B cell (primary cell): ENCODE results near the gene HEBP1. TPM values are rescaled to one million over a fixed set of nuclear protein-coding genes. Genes with fewer than 3 reads are reported as not detected.

Source experiments
- ATAC-seq: fragments of 200-7000 bp; cut with Tn5 transposase; one replicate; pipeline ENCODE4 v1.10.0; 2021; ENCODE audit warnings: low read depth, mild to moderate bottlenecking, moderate number of reproducible peaks, moderate library complexity
- CTCF ChIA-PET: fragments of 350-600 bp; sonication (Branson Sonifier 250); formaldehyde crosslinking; loops from one replicate; lab custom pipeline; 2021; ENCODE audit warnings: antibody characterized with exemption, inconsistent platforms; lab: Charles Lee
- POLR2A ChIA-PET: fragments of 350-600 bp; sonication (Branson Sonifier 250); formaldehyde crosslinking; loops from one replicate; lab custom pipeline; 2021; ENCODE audit warnings: antibody characterized with exemption; lab: Charles Lee
- DNase-seq: peaks from one replicate; pipeline ENCODE4 v3.0.0; 2013
- H2AFZ ChIP-seq: 2 replicates; pipeline ENCODE4 v1.6.1; 2012; ENCODE audit warnings: mild to moderate bottlenecking, low read depth, low read length; ENCODE audit not compliant: insufficient read depth, poor library complexity, severe bottlenecking
- H3K27ac ChIP-seq, 2 donors: 1 replicate in 1 of 2; 2 replicates in 1 of 2; pipeline ENCODE4 v1.5.1; 2012 to 2013; ENCODE audit warnings: low read length in 2 of 2, mild to moderate bottlenecking in 2 of 2, moderate library complexity in 1 of 2
- H3K27me3 ChIP-seq, 4 experiments: fragments of 200-600 bp in 1 of 4; sonication (generic) in 1 of 4; replicated peaks in 1 of 4; 1 replicate in 2 of 4; 2 replicates in 2 of 4; pipeline versions ENCODE4 v1.6.1 to v1.7.0; 2013 to 2016; ENCODE audit warnings: low read length in 3 of 4, mild to moderate bottlenecking in 2 of 4, mixed read lengths in 1 of 4, moderate library complexity in 1 of 4; ENCODE audit not compliant: insufficient read depth in 4 of 4, control insufficient read depth in 3 of 4; ENCODE audit errors: control extremely low read depth in 1 of 4
- H3K36me3 ChIP-seq, 2 experiments: replicated peaks in 1 of 2; 1 replicate in 1 of 2; 2 replicates in 1 of 2; pipeline versions ENCODE4 v1.6.1 to v1.7.1; 2013; ENCODE audit warnings: low read length in 1 of 2; ENCODE audit not compliant: insufficient read depth in 2 of 2, control insufficient read depth in 1 of 2; ENCODE audit errors: control extremely low read depth in 1 of 2, extremely low read depth in 1 of 2
- H3K4me1 ChIP-seq, 2 donors: fragments of 200-600 bp in 1 of 2; sonication (generic) in 1 of 2; 1 replicate in 1 of 2; 2 replicates in 1 of 2; pipeline versions ENCODE4 v1.5.1 to v1.6.1; 2013 to 2017; ENCODE audit warnings: low read length in 2 of 2; ENCODE audit not compliant: control insufficient read depth in 2 of 2, insufficient read depth in 2 of 2
- H3K4me2 ChIP-seq: replicated peaks from 2 replicates; pipeline ENCODE3; 2012; ENCODE audit warnings: mild to moderate bottlenecking, low read depth, low read length; ENCODE audit not compliant: poor library complexity, severe bottlenecking
- H3K4me3 ChIP-seq, 5 experiments: fragments of 200-600 bp in 1 of 5; sonication (generic) in 1 of 5; 1 replicate in 3 of 5; 2 replicates in 2 of 5; pipeline versions ENCODE4 v1.5.1 to v1.7.0; 2011 to 2016; ENCODE audit warnings: low read length in 4 of 5, mild to moderate bottlenecking in 4 of 5, low read depth in 2 of 5, control low read depth in 1 of 5, moderate library complexity in 1 of 5; ENCODE audit not compliant: insufficient read depth in 1 of 5; ENCODE audit errors: control extremely low read depth in 1 of 5, extremely low read depth in 1 of 5
- H3K79me2 ChIP-seq: fragments of 200-600 bp; sonication (generic); one replicate; pipeline ENCODE4 v1.6.0; 2016; ENCODE audit warnings: low read length; ENCODE audit not compliant: control insufficient read depth, insufficient read depth
- H3K9ac ChIP-seq: fragments of 200-600 bp; sonication (generic); 2 replicates; pipeline ENCODE4 v1.6.1; 2017; ENCODE audit warnings: mild to moderate bottlenecking, low read length, moderate library complexity
- H3K9me3 ChIP-seq, 3 donors: one replicate each; pipeline versions ENCODE4 v1.6.1 to v1.7.1; 2013; ENCODE audit warnings: low read length in 2 of 3; ENCODE audit not compliant: control insufficient read depth in 2 of 3, insufficient read depth in 1 of 3; ENCODE audit errors: control extremely low read depth in 1 of 3
- H4K20me1 ChIP-seq: 2 replicates; pipeline ENCODE4 v1.6.0; 2012; ENCODE audit warnings: mild to moderate bottlenecking, low read length; ENCODE audit not compliant: insufficient read depth, control insufficient read depth, poor library complexity, severe bottlenecking
- H3K27ac Mint-ChIP-seq: one replicate; pipeline ENCODE4 v1.8.0; 2021; ENCODE audit warnings: mixed read lengths
- H3K27me3 Mint-ChIP-seq: one replicate; pipeline ENCODE4 v1.8.0; 2021; ENCODE audit warnings: mixed read lengths
- H3K4me1 Mint-ChIP-seq: one replicate; pipeline ENCODE4 v1.8.0; 2021; ENCODE audit warnings: mixed read lengths
- H3K4me3 Mint-ChIP-seq: one replicate; pipeline ENCODE4 v1.8.0; 2021; ENCODE audit warnings: mixed read lengths
- H3K9me3 Mint-ChIP-seq: one replicate; pipeline ENCODE4 v1.8.0; 2022; ENCODE audit warnings: mixed read lengths; ENCODE audit not compliant: insufficient read depth
- EZH2 ChIP-seq: IDR thresholded peaks from 2 replicates; pipeline ENCODE4 v1.6.1; 2012; ENCODE audit warnings: borderline replicate concordance, low read depth, mild to moderate bottlenecking, moderate library complexity, low read length; ENCODE audit not compliant: insufficient read depth, poor library complexity, severe bottlenecking
- WGBS: methylation state at CpG from one replicate; pipeline ENCODE4 v1.1.5; 2013; ENCODE audit warnings: missing lambda C conversion rate; ENCODE audit not compliant: insufficient coverage; 5-methylcytosine and 5-hydroxymethylcytosine counted together
- intact Hi-C: fragments of 100-400 bp; cut with micrococcal nuclease; formaldehyde crosslinking; loops from one replicate; pipeline ENCODE4 v1.10.0; 2022
- polyA plus RNA-seq: library from polyadenylated mRNA; depleted of rRNA; stranded (reverse); fragments of >200 nt; gene quantifications from 2 replicates; pipeline ENCODE4 v1.2.3, GENCODE V29; 2012
- total RNA-seq, 2 donors: library from RNA; stranded (reverse); fragments of 120-200 nt in 1 of 2; gene quantifications; 1 replicate in 1 of 2; 2 replicates in 1 of 2; pipeline versions ENCODE4 v1.2.3 to v1.2.4, GENCODE V29; 2013 to 2022
- TF ChIP-seq, protein P1 (sequence below): fragments of 200-600 bp; IDR thresholded peaks from one replicate; pipeline ENCODE4 v1.8.0; 2022; ENCODE audit warnings: antibody characterized with exemption, mild to moderate bottlenecking

Gene HEBP1
- total and polyA plus RNA-seq, 2 donors (not counting 1 experiment from before 2014, with no cell fraction given), result 6.0 to 14.5 TPM

DNA sequence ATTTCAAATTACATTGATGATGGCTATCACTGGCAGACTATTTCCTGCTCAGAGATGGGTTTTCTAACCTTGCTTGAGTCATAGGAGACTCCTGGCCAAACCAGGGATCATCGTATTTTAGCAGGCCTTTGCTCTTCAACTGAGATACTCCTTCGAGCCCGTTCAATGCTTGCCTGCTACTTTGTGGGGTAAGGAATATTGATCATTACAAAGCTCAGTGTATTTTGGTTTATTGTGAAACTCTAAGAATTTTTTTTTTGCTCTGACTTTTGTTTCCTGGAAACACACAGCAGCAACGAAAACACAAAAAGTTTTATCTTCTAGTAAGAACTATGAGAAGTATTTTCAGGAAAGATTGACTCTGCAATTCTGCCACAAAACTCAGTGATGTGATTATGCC, 52.2 kb downstream of the HEBP1 start:
- no peak for ATAC-seq
- H3K36me3 ChIP-seq, result no peaks in the 10 kb centered on the region
- H3K4me3 Mint-ChIP-seq, result no peak overlapping the region
- 100% methylated on average over 3 of the region's 4 CpGs for WGBS
- no peaks in the 10 kb centered on the region for H3K27me3 ChIP-seq
- H3K4me1 Mint-ChIP-seq, result no peaks in the 10 kb centered on the region
- H3K4me3 ChIP-seq, result no peak overlapping the region
- CTCF ChIA-PET, result interaction anchor here (0.9 kb wide), 1 partner anchor 264 kb away, joined by 3 read pairs; no protein-coding TSS in a partner anchor
- H2AFZ ChIP-seq, result no peak overlapping the region
- H3K79me2 ChIP-seq, result no peaks in the 10 kb centered on the region
- H3K27ac ChIP-seq, result no peak overlapping the region
- POLR2A ChIA-PET, result no interaction called here
- H3K4me1 ChIP-seq, result no peaks in the 10 kb centered on the region
- H3K9me3 ChIP-seq, result no peaks in the 10 kb centered on the region
- no peaks in the 10 kb centered on the region for H4K20me1 ChIP-seq
- H3K4me2 ChIP-seq, result no peak overlapping the region
- H3K27me3 Mint-ChIP-seq, result peaks cover 6% of the 10 kb centered on the region
- no peak overlapping the region for H3K9ac ChIP-seq
- intact Hi-C loops, result no loop called here
- no peak overlapping the region for H3K27ac Mint-ChIP-seq
- H3K9me3 Mint-ChIP-seq, result no peaks in the 10 kb centered on the region
- no peak for DNase-seq
- TF ChIP-seq, protein P1, sequence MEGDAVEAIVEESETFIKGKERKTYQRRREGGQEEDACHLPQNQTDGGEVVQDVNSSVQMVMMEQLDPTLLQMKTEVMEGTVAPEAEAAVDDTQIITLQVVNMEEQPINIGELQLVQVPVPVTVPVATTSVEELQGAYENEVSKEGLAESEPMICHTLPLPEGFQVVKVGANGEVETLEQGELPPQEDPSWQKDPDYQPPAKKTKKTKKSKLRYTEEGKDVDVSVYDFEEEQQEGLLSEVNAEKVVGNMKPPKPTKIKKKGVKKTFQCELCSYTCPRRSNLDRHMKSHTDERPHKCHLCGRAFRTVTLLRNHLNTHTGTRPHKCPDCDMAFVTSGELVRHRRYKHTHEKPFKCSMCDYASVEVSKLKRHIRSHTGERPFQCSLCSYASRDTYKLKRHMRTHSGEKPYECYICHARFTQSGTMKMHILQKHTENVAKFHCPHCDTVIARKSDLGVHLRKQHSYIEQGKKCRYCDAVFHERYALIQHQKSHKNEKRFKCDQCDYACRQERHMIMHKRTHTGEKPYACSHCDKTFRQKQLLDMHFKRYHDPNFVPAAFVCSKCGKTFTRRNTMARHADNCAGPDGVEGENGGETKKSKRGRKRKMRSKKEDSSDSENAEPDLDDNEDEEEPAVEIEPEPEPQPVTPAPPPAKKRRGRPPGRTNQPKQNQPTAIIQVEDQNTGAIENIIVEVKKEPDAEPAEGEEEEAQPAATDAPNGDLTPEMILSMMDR, result no peak
- TF ChIP-seq EZH2, result no peak

DNA sequence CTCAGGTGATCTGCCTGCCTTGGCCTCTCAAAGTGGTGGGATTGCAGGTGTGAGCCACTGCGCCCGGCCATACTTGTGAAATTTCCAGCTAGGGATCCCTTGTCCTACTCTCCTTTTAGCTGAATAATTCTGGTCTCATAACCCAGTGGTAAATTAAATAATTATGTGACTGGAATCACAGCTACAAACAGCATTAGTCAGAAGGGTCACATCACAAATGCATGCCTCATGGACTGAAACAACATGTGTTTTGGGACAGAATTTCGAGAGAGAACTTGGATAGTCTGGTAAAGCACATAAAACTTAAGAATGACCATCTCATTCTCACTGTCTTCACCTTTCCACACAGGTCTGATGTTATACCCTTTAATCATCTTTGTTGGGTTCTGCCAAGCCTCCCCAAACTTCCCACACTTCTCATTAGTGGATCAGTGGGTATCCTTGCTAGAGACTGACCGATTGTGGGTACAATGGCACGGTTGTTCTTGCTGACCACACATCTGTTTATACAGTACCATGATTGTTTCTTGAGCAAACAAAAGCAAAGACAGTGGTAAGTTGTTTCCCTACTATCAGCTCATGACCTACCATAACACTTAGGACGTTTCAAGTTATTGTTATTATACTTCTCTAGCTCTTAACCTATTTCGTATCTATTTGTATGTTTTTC, 53.2 kb downstream of the HEBP1 start:
- Mint-ChIP-seq H3K27ac (no peak overlapping the region), H3K4me3 (no peak overlapping the region), H3K27me3 (peaks cover 6% of the 10 kb centered on the region), H3K4me1 (no peaks in the 10 kb centered on the region), H3K9me3 (no peaks in the 10 kb centered on the region)
- H4K20me1 ChIP-seq, result no peaks in the 10 kb centered on the region
- no peak for DNase-seq
- H3K36me3 ChIP-seq, result no peaks in the 10 kb centered on the region
- H3K9me3 ChIP-seq, result no peaks in the 10 kb centered on the region
- TF ChIP-seq, protein P1, result no peak
- no peak for TF ChIP-seq EZH2
- H3K9ac ChIP-seq, result no peak overlapping the region
- ChIA-PET CTCF (interaction anchor here (0.9 kb wide), 1 partner anchor 265 kb away, joined by 3 read pairs; no protein-coding TSS in a partner anchor), POLR2A (no interaction called here)
- no peak overlapping the region for H3K27ac ChIP-seq
- intact Hi-C loops, result no loop called here
- H3K27me3 ChIP-seq, result no peaks in the 10 kb centered on the region
- H2AFZ ChIP-seq, result no peak overlapping the region
- no peak for ATAC-seq
- H3K4me3 ChIP-seq, result no peak overlapping the region
- H3K79me2 ChIP-seq, result no peaks in the 10 kb centered on the region
- no CpG with 5 or more reads among the region's 7 CpGs for WGBS
- H3K4me2 ChIP-seq, result no peak overlapping the region
- no peaks in the 10 kb centered on the region for H3K4me1 ChIP-seq
